B cell (primary cell): Measurements from ENCODE around the gene DMXL1.

Source experiments
- EZH2 ChIP-seq: IDR thresholded peaks from 2 replicates; pipeline ENCODE4 v1.6.1; 2012; ENCODE audit warnings: borderline replicate concordance, low read depth, mild to moderate bottlenecking, moderate library complexity, low read length; ENCODE audit not compliant: insufficient read depth, poor library complexity, severe bottlenecking
- TF ChIP-seq, protein P1 (sequence below): fragments of 200-600 bp; IDR thresholded peaks from one replicate; pipeline ENCODE4 v1.8.0; 2022; ENCODE audit warnings: antibody characterized with exemption, mild to moderate bottlenecking

DNA sequence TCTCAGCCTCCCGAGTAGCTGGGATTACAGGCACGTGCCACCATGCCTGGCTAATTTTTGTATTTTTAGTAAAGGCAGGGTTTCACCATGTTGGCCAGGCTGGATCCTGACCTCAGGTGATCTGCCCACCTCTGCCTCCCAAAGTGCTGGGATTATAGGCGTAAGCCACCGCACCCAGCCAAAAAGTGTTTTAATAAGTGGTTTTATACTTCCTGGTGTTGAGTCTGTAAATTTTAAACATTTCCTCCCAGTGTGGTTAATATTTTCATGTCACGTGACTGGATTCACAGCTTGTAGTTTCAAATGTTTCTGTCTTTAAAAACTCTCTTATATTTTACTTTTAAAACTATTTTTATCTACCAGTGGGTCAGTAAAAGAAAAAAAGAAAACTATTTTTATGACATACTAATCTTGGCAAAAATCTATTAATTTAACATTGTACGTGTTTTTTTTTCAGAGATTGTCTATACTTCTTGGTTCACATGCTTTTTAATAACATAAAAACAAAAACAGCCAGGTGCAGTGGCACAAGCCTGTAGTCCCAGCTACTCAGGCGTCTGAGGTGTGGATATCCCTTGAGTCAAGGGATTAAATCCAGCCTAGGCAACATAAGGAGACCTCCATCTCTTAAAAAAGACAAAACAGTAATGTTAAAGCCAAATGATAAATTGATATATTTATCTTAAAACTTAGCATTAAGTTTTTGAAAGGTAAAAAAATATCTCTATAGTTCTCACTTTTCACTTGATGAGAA, 117.1 kb downstream of the DMXL1 start:
- TF ChIP-seq, protein P1, sequence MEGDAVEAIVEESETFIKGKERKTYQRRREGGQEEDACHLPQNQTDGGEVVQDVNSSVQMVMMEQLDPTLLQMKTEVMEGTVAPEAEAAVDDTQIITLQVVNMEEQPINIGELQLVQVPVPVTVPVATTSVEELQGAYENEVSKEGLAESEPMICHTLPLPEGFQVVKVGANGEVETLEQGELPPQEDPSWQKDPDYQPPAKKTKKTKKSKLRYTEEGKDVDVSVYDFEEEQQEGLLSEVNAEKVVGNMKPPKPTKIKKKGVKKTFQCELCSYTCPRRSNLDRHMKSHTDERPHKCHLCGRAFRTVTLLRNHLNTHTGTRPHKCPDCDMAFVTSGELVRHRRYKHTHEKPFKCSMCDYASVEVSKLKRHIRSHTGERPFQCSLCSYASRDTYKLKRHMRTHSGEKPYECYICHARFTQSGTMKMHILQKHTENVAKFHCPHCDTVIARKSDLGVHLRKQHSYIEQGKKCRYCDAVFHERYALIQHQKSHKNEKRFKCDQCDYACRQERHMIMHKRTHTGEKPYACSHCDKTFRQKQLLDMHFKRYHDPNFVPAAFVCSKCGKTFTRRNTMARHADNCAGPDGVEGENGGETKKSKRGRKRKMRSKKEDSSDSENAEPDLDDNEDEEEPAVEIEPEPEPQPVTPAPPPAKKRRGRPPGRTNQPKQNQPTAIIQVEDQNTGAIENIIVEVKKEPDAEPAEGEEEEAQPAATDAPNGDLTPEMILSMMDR: no peak
- TF ChIP-seq EZH2: no peak
